NB4 (cell line): ENCODE measurements around the gene SLC17A5.
"Not testable (repeated sequence)": the region's sequence is repeated elsewhere in the genome, so short reads cannot be mapped to it uniquely, and the experiment has no call there.

ENCODE experiments used
- DNase-seq: peaks from one replicate; pipeline ENCODE4 v3.0.0; 2010; ENCODE audit warnings: low read depth
- H3K4me3 ChIP-seq: one replicate; pipeline ENCODE4 v1.5.1; 2011; ENCODE audit warnings: mild to moderate bottlenecking, low read depth, low read length, moderate library complexity
- MYC ChIP-seq: IDR thresholded peaks from 2 replicates; pipeline ENCODE4 v1.6.1; 2011; ENCODE audit warnings: low read depth, low read length
- POLR2A ChIP-seq: IDR thresholded peaks from 2 replicates; pipeline ENCODE4 v1.6.1; 2011; ENCODE audit warnings: mild to moderate bottlenecking; ENCODE audit not compliant: insufficient read length; ENCODE audit errors: extremely low read depth
- TF ChIP-seq, protein P1 (sequence below): IDR thresholded peaks from 2 replicates; pipeline ENCODE4 v1.6.1; 2011; ENCODE audit warnings: low read depth, low read length
- TF ChIP-seq, protein P2 (sequence below): IDR thresholded peaks from one replicate; pipeline ENCODE4 v1.5.1; 2012; ENCODE audit warnings: low read depth, low read length

Gene SLC17A5

DNA sequence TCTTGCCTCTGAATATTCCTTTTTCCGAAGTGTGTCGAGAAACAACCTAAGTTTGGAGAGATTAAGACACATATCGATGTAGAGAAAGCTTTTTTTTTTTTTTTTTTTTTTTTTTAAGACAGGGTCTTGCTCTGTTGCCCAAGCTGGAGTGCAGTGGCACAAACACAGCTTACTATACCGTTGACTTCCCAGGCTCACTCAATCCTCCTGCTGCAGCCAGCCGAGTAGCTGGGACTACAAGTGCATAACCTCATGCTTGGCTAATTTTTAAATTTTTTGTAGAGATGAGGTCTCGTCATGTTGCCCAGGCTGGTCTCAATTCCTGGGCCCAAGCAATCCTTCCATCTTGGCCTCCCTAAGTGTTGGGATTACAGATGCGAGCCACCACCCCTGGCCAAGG, 21.4 kb downstream of the SLC17A5 start:
- no peak for DNase-seq
- H3K4me3 ChIP-seq = no peak overlapping the region
- TF ChIP-seq, protein P1, sequence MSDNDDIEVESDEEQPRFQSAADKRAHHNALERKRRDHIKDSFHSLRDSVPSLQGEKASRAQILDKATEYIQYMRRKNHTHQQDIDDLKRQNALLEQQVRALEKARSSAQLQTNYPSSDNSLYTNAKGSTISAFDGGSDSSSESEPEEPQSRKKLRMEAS = no peak
- TF ChIP-seq POLR2A (no peak), MYC (no peak)
- TF ChIP-seq, protein P2, sequence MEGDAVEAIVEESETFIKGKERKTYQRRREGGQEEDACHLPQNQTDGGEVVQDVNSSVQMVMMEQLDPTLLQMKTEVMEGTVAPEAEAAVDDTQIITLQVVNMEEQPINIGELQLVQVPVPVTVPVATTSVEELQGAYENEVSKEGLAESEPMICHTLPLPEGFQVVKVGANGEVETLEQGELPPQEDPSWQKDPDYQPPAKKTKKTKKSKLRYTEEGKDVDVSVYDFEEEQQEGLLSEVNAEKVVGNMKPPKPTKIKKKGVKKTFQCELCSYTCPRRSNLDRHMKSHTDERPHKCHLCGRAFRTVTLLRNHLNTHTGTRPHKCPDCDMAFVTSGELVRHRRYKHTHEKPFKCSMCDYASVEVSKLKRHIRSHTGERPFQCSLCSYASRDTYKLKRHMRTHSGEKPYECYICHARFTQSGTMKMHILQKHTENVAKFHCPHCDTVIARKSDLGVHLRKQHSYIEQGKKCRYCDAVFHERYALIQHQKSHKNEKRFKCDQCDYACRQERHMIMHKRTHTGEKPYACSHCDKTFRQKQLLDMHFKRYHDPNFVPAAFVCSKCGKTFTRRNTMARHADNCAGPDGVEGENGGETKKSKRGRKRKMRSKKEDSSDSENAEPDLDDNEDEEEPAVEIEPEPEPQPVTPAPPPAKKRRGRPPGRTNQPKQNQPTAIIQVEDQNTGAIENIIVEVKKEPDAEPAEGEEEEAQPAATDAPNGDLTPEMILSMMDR = no peak

DNA sequence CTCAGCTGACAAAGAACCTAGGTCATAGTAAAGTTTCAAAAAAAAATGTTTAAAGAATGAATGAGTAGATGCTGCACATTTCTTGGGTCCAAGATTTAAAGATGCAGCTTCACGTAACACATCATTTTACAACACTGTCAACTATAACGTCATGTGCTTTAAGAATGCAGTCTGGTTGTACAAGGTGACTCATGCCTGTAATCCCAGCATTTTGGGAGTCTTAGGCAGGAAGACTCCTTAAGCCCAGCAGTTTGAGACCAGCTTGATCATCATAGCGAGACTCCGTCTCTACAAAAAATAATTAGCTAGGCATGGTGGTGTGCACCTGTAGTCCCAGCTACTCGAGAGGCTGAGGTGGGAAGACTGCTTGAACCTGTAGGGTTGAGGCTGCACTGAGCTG, 21.9 kb downstream of the SLC17A5 start:
- no peak overlapping the region for H3K4me3 ChIP-seq
- no peak for DNase-seq
- TF ChIP-seq, protein P2 = no peak
- TF ChIP-seq POLR2A (no peak), MYC (no peak)
- TF ChIP-seq, protein P1 = no peak

DNA sequence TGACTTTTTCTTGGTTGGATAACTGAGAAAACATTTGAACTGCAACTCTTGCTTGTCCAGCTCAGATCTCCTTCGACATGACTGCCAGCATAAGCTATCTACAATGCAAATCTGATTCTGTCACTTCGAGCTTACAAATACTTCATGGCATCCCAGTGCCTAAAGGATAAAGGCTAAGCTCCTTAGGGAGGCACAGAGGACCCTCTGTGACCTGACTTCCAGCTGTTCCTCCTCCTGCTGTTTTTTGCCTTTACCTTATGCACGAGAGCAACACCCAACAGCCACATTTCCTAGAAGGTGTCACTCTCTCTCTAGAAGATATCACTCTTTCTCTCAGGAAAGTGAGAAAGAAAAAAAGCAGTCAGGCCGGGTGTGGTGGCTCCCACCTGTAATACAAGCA, 23.4 kb downstream of the SLC17A5 start:
- TF ChIP-seq MYC (no peak), POLR2A (no peak)
- TF ChIP-seq, protein P2 = no peak
- TF ChIP-seq, protein P1 = no peak
- H3K4me3 ChIP-seq = no peak overlapping the region
- DNase-seq = no peak

DNA sequence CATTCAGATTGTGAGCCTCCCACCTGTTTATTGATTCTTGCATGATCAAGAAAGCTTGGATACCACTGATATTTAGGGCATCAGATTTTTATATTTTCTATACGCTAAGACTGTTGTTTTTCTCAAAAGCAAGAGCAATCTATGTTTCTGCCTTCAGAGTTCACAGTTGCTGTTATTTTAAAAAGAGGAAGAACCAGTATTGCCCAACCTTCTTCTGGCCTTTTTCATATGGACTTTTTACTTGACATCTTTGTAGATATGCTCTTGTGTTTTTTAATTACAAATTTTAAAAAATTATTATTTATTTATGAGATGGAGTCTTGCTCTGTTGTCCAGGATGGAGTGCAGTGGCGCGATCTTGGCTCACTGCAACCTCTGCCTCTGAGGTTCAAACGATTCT, 28.9 kb downstream of the SLC17A5 start:
- peak; percentile 69 for DNase-seq
- TF ChIP-seq, protein P1 = no peak
- TF ChIP-seq MYC (no peak), POLR2A (no peak)
- TF ChIP-seq, protein P2 = no peak
- H3K4me3 ChIP-seq = no peak overlapping the region

DNA sequence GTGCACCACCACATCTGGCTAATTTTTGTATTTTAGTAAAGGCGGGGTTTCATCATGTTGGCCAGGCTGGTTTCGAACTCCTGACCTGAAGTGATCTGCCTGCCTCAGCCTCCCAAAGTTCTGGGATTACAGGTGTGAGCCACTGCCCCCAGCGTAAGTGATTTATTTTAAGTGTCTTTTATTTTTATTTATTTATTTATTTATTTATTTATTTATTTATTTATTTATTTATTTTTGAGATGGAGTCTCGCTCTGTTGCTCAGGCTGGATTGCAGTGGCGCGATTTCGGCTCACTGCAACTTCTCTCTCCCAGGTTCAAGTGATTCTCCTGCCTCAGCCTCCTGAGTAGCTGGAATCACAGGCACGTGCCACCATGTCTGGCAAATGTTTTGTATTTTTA, 30.3 kb downstream of the SLC17A5 start:
- DNase-seq, H3K4me3 ChIP-seq: not testable (repeated sequence)

DNA sequence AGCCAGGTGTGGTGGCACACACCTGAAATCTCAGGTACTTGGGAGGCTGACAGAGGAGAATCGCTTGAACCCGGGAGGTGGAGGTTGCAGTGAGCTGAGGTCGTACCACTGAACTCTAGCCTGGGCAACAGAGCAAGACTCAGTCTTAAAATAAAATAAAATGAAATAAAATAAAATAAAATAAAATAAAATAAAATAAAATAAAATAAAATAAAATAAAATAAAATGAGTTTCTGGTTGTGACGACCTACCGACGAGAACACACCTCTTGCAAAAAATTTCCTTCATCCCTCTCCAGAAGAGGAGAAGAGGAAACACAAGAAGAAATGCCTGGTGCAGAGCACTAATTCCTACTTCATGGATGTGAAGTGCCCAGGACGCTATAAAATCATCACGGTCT, 35.7 kb downstream of the SLC17A5 start:
- DNase-seq, H3K4me3 ChIP-seq: not testable (repeated sequence)

DNA sequence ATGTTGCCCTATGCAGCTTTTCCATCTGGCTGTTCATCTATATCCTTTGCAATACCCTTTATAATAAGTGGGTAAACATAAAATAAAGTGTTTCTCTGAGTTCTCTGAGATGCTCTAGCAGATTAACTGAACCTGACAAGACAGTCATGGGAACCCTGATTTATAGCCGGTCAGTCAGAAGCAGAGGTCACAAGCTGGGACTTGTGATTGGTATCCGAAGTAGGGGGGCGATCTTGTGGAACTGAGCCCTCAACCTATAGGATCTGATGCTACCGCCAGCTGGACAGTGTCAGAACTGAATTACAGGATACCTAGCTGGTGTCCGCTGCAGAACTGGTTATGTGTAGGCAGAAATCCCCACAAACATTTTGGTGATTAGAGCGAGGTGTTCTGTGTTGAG, 39.0 kb downstream of the SLC17A5 start:
- TF ChIP-seq POLR2A = no peak
- TF ChIP-seq MYC = no peak
- TF ChIP-seq, protein P1 = no peak
- TF ChIP-seq, protein P2 = no peak
- no peak overlapping the region for H3K4me3 ChIP-seq
- no peak for DNase-seq
